Fibroblast of pulmonary artery (primary cell): ENCODE results near the gene SHISA9.

Experiments
- DNase-seq: peaks from one replicate; pipeline ENCODE4 v3.0.0-alpha.2; 2010; ENCODE audit warnings: low read depth
- H3K4me3 ChIP-seq: replicated peaks from 2 replicates; pipeline ENCODE4 v1.5.1; 2011; ENCODE audit warnings: low read depth, mild to moderate bottlenecking, control low read depth, low read length, moderate library complexity
- TF ChIP-seq, protein P1 (sequence below): IDR thresholded peaks from 2 replicates; pipeline ENCODE4 v1.5.1; 2011; ENCODE audit warnings: mild to moderate bottlenecking, control low read depth, low read length, inconsistent platforms; ENCODE audit errors: missing control alignments

Gene SHISA9

GRCh38 chr16:13105427-13105826, 204.0 kb downstream of the SHISA9 start:
- H3K4me3 ChIP-seq: no peak overlapping the region
- no peak for DNase-seq
- TF ChIP-seq, protein P1, sequence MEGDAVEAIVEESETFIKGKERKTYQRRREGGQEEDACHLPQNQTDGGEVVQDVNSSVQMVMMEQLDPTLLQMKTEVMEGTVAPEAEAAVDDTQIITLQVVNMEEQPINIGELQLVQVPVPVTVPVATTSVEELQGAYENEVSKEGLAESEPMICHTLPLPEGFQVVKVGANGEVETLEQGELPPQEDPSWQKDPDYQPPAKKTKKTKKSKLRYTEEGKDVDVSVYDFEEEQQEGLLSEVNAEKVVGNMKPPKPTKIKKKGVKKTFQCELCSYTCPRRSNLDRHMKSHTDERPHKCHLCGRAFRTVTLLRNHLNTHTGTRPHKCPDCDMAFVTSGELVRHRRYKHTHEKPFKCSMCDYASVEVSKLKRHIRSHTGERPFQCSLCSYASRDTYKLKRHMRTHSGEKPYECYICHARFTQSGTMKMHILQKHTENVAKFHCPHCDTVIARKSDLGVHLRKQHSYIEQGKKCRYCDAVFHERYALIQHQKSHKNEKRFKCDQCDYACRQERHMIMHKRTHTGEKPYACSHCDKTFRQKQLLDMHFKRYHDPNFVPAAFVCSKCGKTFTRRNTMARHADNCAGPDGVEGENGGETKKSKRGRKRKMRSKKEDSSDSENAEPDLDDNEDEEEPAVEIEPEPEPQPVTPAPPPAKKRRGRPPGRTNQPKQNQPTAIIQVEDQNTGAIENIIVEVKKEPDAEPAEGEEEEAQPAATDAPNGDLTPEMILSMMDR: no peak

DNA sequence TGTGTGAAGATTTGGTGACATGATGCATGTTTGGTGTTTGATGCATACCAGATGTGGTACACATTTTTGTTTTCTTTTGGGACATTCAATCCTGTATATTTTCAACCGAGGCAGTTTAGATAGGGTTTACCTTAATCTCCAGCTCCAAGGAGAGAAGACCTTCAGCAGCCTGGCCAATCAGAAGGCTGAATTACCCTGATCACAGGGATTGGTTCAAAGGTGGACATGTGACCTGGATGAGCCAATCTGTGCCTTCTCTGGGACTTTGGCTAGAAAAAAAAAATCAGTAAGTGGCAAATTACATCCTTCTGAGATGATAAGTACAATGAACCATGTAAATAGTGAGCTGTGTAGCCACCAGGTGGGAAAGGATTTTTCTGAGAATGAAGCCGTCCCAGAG, 205.1 kb downstream of the SHISA9 start:
- no peak overlapping the region for H3K4me3 ChIP-seq
- TF ChIP-seq, protein P1: no peak
- DNase-seq: no peak

DNA sequence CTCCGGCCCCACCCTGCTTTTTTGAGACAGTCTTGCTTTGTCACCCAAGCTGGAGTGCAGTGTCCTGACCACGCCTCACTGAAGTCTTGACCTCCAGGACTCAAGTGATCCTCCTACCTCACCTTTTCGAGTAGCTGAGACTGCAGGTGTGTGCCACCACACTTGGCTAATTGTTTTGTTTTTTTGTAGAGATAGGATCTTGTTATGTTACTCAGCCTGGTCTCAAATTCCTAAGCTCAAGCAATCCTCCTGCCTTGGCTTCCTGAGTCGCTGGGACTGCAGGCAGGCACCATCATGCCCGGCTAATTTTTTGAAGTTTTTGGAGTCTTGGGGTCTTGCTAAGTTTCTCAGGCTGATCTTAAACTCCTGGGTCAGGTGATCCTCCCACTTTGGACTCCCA, 206.7 kb downstream of the SHISA9 start:
- H3K4me3 ChIP-seq: no peak overlapping the region
- TF ChIP-seq, protein P1: no peak
- DNase-seq: no peak

DNA sequence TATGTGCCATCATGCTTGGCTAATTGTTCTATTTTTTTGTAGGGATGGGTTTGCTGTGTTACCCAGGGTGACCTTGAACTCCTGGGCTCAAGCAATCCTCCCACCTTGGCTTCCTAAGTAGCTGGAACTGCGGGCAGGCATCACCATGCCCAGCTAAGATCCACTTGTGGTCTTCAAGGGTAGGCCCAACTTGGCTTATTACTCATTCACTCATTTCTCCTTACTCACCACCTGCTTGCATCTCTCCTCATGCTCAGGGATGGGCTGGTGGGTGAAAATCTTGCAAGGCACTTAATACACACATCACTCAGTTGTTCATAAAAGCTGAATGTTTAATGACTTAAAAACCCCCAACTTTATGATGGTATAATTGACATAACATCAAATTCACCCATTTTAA, 207.8 kb downstream of the SHISA9 start:
- H3K4me3 ChIP-seq: no peak overlapping the region
- TF ChIP-seq, protein P1: no peak
- DNase-seq: no peak

- TF ChIP-seq, protein P1: no peak
- DNase-seq: no peak
- H3K4me3 ChIP-seq: no peak overlapping the region
Observed at GRCh38 chr16:13110124-13110796, 208.9 kb downstream of the SHISA9 start.

GRCh38 chr16:13111747-13112146, 210.3 kb downstream of the SHISA9 start:
- H3K4me3 ChIP-seq: no peak overlapping the region
- TF ChIP-seq, protein P1: no peak

DNA sequence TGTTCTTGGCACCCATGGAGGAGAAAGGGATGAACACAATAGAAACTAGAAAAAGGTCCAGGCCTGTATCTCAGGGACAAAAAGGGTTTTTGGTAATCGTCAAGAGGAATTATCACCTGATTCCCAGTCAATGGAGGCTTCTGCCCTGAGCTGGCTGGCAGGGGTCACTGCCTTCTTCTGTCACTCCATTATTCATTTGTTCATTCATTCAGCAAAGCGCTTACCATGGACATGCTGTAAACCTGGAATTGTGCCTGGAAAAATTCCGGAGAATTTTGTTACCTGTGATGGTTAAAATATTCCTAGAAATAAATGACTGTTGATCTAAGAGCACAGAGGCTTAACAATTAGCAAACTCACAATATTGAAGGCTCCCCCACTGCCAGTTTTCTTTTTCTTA, 212.3 kb downstream of the SHISA9 start:
- TF ChIP-seq, protein P1: no peak
- DNase-seq: no peak
- H3K4me3 ChIP-seq: no peak overlapping the region

More at GRCh38 chr16:13111747-13112146, 210.3 kb downstream of the SHISA9 start:
- no peak for DNase-seq
